Gastroesophageal sphincter (tissue), 4 donors: ENCODE results near the gene CTH. TPM values are rescaled to one million over a fixed set of nuclear protein-coding genes. Genes with fewer than 3 reads are reported as not detected.
"Not testable (repeated sequence)": the region's sequence is repeated elsewhere in the genome, so short reads cannot be mapped to it uniquely, and the experiment has no call there.

Source experiments
- ATAC-seq: fragments of 150-250 bp; one replicate; pipeline ENCODE4 v1.9.1; 2016; ENCODE audit warnings: mild to moderate bottlenecking, moderate library complexity
- H3K27ac ChIP-seq, 4 donors: fragments of 200-600 bp; sonication (generic) in 3 of 4; 1 replicate in 3 of 4; 2 replicates in 1 of 4; pipeline ENCODE4 v1.5.1; 2016 to 2019
- H3K27me3 ChIP-seq: fragments of 200-600 bp; sonication (generic); one replicate; pipeline ENCODE4 v1.5.1; 2019
- H3K36me3 ChIP-seq, 2 donors: fragments of 200-600 bp; sonication (generic); one replicate each; pipeline ENCODE4 v1.5.1; 2019; ENCODE audit warnings: control low read depth in 1 of 2
- H3K4me1 ChIP-seq, 3 donors: fragments of 200-600 bp; sonication (generic); 1 replicate in 2 of 3; 2 replicates in 1 of 3; pipeline ENCODE4 v1.5.1; 2016 to 2019; ENCODE audit warnings: control low read depth in 2 of 3
- H3K4me3 ChIP-seq, 2 donors: fragments of 200-600 bp; sonication (generic); one replicate each; pipeline ENCODE4 v1.5.1; 2019; ENCODE audit warnings: mild to moderate bottlenecking in 1 of 2, moderate library complexity in 1 of 2
- H3K9me3 ChIP-seq, 3 donors: fragments of 200-600 bp; sonication (generic); one replicate each; pipeline ENCODE4 v1.5.1; 2017 to 2019; ENCODE audit warnings: control low read depth in 2 of 3
- CTCF ChIP-seq, 4 experiments: fragments of 200-600 bp in 2 of 4; fragments of 450-650 bp in 2 of 4; sonication (generic) in 1 of 4; IDR thresholded peaks; one replicate each; pipeline ENCODE4 v1.5.1; 2017 to 2019; ENCODE audit warnings: antibody characterized with exemption in 4 of 4, mild to moderate bottlenecking in 2 of 4, moderate library complexity in 2 of 4
- EP300 ChIP-seq: sonication (generic); formaldehyde crosslinking; IDR thresholded peaks from one replicate; pipeline ENCODE4 v1.6.1; 2017; ENCODE audit warnings: antibody characterized with exemption, mild to moderate bottlenecking
- POLR2A ChIP-seq, 2 donors: fragments of 450-650 bp; IDR thresholded peaks; one replicate each; pipeline ENCODE4 v1.6.1; 2017; ENCODE audit warnings: antibody characterized with exemption in 2 of 2, mild to moderate bottlenecking in 2 of 2, moderate library complexity in 1 of 2
- POLR2AphosphoS5 ChIP-seq: sonication (generic); formaldehyde crosslinking; IDR thresholded peaks from one replicate; pipeline ENCODE4 v1.6.1; 2017; ENCODE audit warnings: antibody characterized with exemption
- WGBS, 2 donors: methylation state at CpG; one replicate each; pipeline ENCODE4 v1.1.5; 2018; ENCODE audit warnings: low coverage in 1 of 2; 5-methylcytosine and 5-hydroxymethylcytosine counted together
- total RNA-seq, 4 donors: library from RNA; depleted of rRNA; stranded (reverse); fragments of >200 nt; gene quantifications; one replicate each; pipeline ENCODE4 v1.1.0, GENCODE V29; 2016

Gene CTH
- total RNA-seq, 4 donors from 2014 or later = 1.0 to 4.4 (median 3.0) TPM

- Histone ChIP-seq H3K27me3 (no peaks in the 10 kb centered on the region), H3K27ac (no peak overlapping the region), H3K36me3 (peaks cover 0 to 36% of the 10 kb centered on the region in 2 donors), H3K4me3 (no peak overlapping the region), H3K9me3 (no peaks in the 10 kb centered on the region), H3K4me1 (no peaks in the 10 kb centered on the region)
- WGBS, 2 donors = 79 to 100% methylated on average over 1 to 4 of the region's 4 CpGs
- ATAC-seq = no peak
- no peak for TF ChIP-seq CTCF (IDR thresholded peaks at IDR 0.05)
- no peak for TF ChIP-seq POLR2AphosphoS5
- no peak for TF ChIP-seq EP300
- TF ChIP-seq POLR2A (IDR thresholded peaks at IDR 0.05) = no peak
Measured at GRCh38 chr1:70372426-70372825, 38.6 kb upstream of the CTH start.

GRCh38 chr1:70373580-70373979, 37.5 kb upstream of the CTH start:
- not testable (repeated sequence) for H3K4me1 ChIP-seq, ATAC-seq, H3K9me3 ChIP-seq, H3K27me3 ChIP-seq, H3K4me3 ChIP-seq, H3K27ac ChIP-seq
- 77 to 80% methylated on average over 2 of the region's 2 CpGs for WGBS, 2 donors
- H3K36me3 ChIP-seq = peaks cover 0 to 24% of the 10 kb centered on the region in 2 donors

- no peak overlapping the region for H3K4me3 ChIP-seq
- H3K27me3 ChIP-seq = no peaks in the 10 kb centered on the region
- no peak overlapping the region for H3K27ac ChIP-seq
- peaks cover 0 to 8% of the 10 kb centered on the region in 2 donors for H3K36me3 ChIP-seq
- H3K9me3 ChIP-seq = no peaks in the 10 kb centered on the region
- no peak for TF ChIP-seq EP300
- TF ChIP-seq POLR2AphosphoS5 = no peak
- no peak for TF ChIP-seq POLR2A (IDR thresholded peaks at IDR 0.05)
- no peak for TF ChIP-seq CTCF (IDR thresholded peaks at IDR 0.05)
- H3K4me1 ChIP-seq = no peaks in the 10 kb centered on the region
- 70 to 83% methylated on average over 4 to 6 of the region's 6 CpGs for WGBS, 2 donors
- no peak for ATAC-seq
Measured at GRCh38 chr1:70376196-70376595, 34.9 kb upstream of the CTH start.

GRCh38 chr1:70382682-70383081, 28.4 kb upstream of the CTH start:
- Histone ChIP-seq H3K27ac (no peak overlapping the region), H3K36me3 (no peaks in the 10 kb centered on the region), H3K4me3 (no peak overlapping the region), H3K4me1 (no peaks in the 10 kb centered on the region), H3K9me3 (no peaks in the 10 kb centered on the region), H3K27me3 (no peaks in the 10 kb centered on the region)
- TF ChIP-seq CTCF (IDR thresholded peaks at IDR 0.05) = no peak
- no peak for TF ChIP-seq POLR2A (IDR thresholded peaks at IDR 0.05)
- no peak for TF ChIP-seq EP300
- no peak for TF ChIP-seq POLR2AphosphoS5
- no peak for ATAC-seq

GRCh38 chr1:70383483-70383882, 27.6 kb upstream of the CTH start:
- ATAC-seq = no peak

More at GRCh38 chr1:70383483-70383882, 27.6 kb upstream of the CTH start:
- H3K27me3 ChIP-seq = no peaks in the 10 kb centered on the region
- no peak overlapping the region for H3K4me3 ChIP-seq
- H3K36me3 ChIP-seq = no peaks in the 10 kb centered on the region
- no peaks in the 10 kb centered on the region for H3K4me1 ChIP-seq
- TF ChIP-seq POLR2A (IDR thresholded peaks at IDR 0.05) (no peak), CTCF (IDR thresholded peaks at IDR 0.05) (no peak), POLR2AphosphoS5 (no peak), EP300 (no peak)
- WGBS, 2 donors = 76 to 86% methylated on average over 1 to 3 of the region's 3 CpGs
- H3K9me3 ChIP-seq = no peaks in the 10 kb centered on the region
- no peak overlapping the region for H3K27ac ChIP-seq
